ENCODE measurements around the gene PLEKHA6.

Gene PLEKHA6

GRCh38 chr1:204180133-204180532 is 179.6 kb downstream of the PLEKHA6 start:
- no peak for DNase-seq

DNA sequence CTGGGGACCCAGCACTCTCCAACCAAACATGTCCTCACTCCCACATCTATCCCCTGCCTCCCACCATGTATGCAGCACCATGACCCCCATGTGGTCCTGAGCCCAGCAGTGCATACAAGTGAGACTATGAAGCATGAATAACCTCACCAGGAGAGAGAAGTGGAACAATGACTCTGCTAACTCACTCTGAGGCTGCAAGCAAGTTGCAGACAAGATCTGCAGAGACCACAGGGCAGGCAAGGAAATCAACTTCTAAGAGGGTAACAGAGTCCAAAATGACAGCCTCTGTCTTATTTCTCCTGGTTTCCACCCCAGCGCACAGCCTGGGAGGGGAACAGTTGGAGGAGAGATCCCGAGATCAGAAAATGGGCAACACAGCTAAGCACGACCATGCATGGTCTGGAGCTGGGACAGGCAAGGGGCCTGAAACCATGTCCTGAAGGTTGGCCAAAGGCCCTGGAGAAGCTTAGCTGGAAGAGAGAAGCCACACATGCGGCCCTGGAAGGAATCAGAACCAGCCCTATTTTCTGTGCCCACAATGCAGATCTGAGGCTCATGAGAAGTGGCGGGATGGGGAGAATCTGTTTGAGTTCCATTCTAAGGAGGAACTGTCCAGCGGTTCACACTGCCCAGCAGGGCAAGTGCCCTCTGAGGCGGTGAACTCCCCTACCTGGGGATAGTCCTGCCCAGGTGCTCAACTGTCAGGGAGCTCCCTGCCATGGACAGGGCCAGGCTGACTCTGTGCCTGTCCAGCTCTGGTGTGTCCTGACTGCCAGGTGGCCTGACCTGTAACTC is 181.0 kb downstream of the PLEKHA6 start:
- DNase-seq: no peak

DNA sequence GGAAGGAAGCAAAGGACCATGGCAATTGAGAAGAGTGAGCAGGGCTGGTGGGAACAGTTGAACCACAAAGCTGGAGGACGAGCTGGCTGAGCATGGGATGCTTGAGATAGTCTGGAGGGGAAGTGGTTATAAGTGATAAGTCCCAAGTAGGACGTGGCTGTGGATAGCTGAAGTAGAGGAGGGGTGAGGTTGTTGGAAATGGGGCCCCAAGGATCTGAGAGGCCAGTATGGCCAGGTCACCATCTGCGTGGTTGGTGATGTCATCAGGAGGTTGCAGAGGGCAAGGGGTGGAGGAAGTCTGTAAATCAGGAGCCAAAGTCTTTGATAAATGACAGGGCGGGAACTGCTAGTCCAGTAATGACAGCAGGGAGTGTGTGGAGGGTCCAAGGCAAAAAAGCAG is 182.6 kb downstream of the PLEKHA6 start:
- peak in 3 of 4 experiments; percentile 19 to 49 (median 20) for DNase-seq

- no peak for DNase-seq
These were observed 183.7 kb downstream of the PLEKHA6 start for GRCh38 chr1:204176049-204176448.

DNA sequence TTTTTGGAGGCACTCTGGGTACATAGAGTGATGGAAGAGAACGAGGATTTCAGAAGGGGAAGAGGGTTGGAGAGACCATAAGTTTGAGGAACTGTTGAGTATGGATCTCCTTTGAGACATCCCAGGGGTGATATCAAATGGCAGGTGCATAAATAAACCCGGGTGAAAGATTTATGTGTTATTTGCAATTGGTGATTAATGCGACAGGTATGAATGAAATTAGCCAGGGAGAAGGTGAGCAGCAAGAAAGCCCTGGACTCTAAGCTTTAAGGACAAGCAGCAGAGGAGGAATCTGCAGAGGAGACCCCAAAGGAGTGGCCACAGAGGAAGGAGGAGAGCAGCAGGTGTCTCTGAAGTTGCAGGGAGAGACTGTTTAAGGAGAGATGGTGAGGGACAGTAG is 184.8 kb downstream of the PLEKHA6 start:
- no peak for DNase-seq

DNA sequence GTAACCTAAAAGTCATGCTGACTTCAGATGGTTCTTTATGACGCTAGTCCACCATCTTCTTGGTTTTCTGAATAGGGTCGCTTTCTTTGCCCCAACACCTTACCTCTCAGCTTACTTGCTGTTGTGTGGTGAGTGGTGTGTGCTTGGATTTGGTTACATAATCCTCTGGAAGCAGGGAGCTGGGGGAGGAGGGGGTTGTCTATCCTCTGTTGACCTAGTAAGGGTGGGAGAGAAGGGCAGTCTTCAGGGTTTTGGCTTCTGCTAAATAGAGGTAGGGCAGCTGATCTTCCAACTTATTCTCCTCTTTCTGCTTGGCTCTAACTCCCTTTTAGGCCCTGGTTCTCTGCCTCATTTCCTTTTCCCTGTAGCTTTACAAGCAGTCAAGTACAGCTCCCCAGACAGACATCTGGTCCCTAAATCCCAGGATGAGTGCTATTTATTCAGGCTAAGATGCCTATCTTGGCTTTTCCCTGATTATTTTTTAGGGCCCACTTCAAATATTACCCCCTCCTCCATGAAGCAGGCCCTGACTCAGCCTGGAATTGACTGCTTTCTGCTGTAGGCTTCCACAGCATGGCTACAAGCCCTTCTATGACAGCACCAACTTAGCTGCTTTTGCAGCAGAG is 187.2 kb downstream of the PLEKHA6 start:
- DNase-seq: no peak

DNA sequence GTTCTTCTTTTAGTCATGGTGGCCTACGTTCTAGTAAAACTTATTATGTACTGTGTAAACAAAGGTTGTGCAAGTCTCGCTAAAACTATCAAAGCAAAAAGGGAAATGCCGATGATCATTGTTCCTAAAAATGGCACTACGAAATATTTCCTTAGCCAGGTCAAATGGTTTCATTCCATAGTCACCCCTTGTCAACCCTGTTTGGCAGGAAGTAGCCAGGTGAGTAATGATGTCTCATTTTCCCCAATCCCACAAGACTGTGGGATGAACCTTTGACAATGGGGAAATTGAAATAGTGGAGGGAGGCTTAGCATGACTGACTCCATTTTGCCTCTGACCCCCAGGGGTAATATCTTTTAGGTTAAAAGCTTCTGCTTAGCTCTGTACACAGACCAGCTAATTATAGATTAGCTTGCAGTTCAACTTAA is 188.0 kb downstream of the PLEKHA6 start:
- DNase-seq: peak; percentile 31 to 75 (median 58)

DNA sequence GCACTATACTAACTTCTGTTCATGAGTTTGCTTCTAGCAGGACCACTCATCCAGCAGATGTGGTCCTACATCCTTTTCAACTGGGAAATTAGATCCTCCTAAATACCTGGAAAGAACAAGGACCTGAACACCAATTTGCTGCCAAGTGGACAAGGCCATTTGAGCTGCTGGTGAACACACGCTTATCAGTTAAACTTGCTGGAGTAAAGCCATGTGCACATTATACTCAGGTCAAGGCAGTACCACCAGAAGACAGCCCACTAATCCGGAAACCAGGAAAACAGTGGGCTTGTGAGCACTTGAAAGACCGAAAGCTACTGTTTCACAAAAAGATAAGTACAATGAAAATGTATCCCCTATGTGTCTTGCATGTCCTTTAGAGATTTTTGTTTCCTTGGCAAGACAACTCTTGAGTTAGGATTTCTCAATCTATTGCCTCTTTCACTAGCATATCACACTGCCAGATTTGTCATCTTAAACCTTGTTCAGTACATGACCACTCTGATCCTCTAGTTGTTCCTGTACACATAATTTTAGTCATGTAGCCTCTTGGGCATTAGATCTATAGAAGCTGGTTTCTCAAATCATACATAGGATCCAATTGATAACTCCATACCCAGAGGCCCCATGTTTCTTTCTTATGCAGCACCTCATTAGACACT is 189.1 kb downstream of the PLEKHA6 start:
- no peak for DNase-seq

- DNase-seq: no peak
These were observed 189.9 kb downstream of the PLEKHA6 start for GRCh38 chr1:204169858-204170257.

All from suppressor macrophage (primary cell).